Lower leg skin (tissue), 3 donors: ENCODE measurements around the gene TXLNB.

Experiments used
- POLR2A ChIP-seq, 2 donors: fragments of 450-650 bp; IDR thresholded peaks; one replicate each; pipeline ENCODE4 v1.6.1; 2016 to 2017; ENCODE audit warnings: antibody characterized with exemption in 2 of 2, mild to moderate bottlenecking in 1 of 2, moderate library complexity in 1 of 2
- TF ChIP-seq, protein P1 (sequence below), 3 donors: fragments of 450-650 bp; IDR thresholded peaks; one replicate each; pipeline ENCODE4 v1.5.1; 2016; ENCODE audit warnings: antibody characterized with exemption in 3 of 3, mild to moderate bottlenecking in 3 of 3, moderate library complexity in 2 of 3

DNA sequence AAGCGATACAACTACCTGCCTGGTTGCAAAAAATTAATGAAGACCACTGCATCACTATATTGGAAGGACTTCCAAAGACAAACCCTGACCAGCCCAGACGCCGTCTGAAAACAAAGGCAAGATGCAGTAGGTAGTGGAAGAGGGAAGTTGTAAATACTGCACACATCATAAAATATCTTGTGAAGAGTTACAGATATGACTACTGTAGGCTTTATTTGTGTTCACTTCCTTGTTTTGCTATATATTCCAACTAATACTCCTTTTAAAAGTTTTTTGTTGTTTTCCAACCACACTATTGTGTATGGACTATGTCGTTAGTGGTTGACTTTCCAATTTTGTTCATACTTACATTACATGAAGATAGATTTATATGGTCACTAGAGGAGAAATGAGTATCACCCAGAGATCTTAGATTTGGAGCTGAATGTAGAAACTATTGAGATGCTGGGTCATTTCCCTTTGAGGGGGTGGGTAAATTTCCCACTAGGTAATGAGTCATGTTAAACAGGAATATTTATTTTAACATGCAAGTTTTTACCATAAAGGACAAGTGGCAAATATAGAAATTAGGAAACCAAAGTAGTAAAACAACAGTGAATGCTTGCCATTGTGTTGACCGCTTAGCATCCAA lies 16.6 kb upstream of the TXLNB start:
- TF ChIP-seq, protein P1, sequence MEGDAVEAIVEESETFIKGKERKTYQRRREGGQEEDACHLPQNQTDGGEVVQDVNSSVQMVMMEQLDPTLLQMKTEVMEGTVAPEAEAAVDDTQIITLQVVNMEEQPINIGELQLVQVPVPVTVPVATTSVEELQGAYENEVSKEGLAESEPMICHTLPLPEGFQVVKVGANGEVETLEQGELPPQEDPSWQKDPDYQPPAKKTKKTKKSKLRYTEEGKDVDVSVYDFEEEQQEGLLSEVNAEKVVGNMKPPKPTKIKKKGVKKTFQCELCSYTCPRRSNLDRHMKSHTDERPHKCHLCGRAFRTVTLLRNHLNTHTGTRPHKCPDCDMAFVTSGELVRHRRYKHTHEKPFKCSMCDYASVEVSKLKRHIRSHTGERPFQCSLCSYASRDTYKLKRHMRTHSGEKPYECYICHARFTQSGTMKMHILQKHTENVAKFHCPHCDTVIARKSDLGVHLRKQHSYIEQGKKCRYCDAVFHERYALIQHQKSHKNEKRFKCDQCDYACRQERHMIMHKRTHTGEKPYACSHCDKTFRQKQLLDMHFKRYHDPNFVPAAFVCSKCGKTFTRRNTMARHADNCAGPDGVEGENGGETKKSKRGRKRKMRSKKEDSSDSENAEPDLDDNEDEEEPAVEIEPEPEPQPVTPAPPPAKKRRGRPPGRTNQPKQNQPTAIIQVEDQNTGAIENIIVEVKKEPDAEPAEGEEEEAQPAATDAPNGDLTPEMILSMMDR (IDR thresholded peaks at IDR 0.05): no peak
- no peak for TF ChIP-seq POLR2A (IDR thresholded peaks at IDR 0.05)
